HG03103 (cell line): Measurements from ENCODE around the gene PCDHGB4.
A peak's percentile ranks its signal among the peaks of the same experiment; 100 is the strongest.
"Not testable (repeated sequence)": the region's sequence is repeated elsewhere in the genome, so short reads cannot be mapped to it uniquely, and the experiment has no call there.

ENCODE experiments used
- ATAC-seq: cut with Tn5 transposase; IDR thresholded peaks from one replicate; pipeline ENCODE4 v1.9.1; 2021; ENCODE audit warnings: low read depth; ENCODE audit not compliant: unreplicated experiment

Gene PCDHGB4

DNA sequence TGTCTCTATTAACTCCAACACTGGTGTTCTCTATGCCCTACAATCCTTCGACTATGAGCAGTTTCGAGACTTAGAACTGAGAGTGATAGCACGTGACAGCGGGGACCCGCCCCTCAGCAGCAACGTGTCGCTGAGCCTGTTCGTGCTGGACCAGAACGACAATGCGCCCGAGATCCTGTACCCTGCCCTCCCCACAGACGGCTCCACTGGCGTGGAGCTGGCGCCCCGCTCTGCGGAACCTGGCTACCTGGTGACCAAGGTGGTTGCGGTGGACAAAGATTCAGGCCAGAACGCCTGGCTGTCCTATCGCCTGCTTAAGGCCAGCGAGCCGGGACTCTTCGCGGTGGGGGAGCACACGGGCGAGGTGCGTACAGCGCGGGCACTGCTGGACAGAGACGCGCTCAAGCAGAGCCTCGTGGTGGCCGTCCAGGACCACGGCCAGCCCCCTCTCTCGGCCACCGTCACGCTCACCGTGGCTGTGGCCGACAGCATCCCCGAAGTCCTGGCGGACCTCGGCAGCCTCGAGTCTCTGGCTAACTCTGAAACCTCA, 35.3 kb downstream of the PCDHGB4 start:
- no peak for ATAC-seq

DNA sequence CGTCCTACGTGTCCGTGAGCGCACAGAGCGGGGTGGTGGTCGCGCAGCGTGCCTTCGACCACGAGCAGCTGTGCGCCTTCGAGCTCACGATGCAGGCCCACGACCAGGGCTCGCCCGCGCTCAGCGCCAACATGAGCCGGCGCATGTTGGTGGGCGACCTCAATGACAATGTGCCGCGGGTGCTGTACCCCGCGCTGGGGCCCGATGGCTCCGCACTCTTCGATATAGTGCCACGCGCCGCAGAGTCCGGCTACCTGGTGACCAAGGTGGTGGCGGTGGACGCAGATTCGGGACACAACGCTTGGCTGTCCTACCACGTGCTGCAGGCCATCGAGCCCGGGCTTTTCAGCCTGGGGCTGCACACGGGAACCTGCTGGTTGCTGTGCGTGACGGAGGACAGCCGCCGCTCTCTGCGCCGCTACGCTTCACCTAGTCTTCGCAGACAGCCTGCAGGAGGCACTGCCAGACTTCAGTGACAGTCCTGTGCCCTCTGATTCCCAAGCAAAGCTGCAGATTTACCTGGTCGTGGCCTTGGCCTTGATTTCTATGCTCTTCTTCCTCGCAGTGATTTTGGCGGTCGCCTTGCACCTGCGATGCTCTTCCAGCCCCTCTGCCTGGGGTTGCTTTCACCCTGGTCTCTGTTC, 40.4 kb downstream of the PCDHGB4 start:
- ATAC-seq = no peak

DNA sequence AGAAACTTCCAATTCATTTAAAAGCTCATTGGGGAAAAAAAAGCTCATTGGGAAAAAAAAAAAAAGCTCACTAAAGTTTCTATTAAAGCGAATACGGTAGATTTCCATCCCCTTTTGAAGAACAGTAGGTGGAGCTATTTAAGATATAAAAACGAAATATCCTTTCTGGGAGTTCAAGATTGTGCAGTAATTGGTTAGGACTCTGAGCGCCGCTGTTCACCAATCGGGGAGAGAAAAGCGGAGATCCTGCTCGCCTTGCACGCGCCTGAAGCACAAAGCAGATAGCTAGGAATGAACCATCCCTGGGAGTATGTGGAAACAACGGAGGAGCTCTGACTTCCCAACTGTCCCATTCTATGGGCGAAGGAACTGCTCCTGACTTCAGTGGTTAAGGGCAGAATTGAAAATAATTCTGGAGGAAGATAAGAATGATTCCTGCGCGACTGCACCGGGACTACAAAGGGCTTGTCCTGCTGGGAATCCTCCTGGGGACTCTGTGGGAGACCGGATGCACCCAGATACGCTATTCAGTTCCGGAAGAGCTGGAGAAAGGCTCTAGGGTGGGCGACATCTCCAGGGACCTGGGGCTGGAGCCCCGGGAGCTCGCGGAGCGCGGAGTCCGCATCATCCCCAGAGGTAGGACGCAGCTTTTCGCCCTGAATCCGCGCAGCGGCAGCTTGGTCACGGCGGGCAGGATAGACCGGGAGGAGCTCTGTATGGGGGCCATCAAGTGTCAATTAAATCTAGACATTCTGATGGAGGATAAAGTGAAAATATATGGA, 43.0 kb downstream of the PCDHGB4 start, which contains the start of gene PCDHGA12:
PCDHGA12 (plus strand) TSS at position 176 of the 782 bp plus-strand sequence; CDS start at position 429, 253 bp downstream.
- peak; percentile 80 for ATAC-seq

DNA sequence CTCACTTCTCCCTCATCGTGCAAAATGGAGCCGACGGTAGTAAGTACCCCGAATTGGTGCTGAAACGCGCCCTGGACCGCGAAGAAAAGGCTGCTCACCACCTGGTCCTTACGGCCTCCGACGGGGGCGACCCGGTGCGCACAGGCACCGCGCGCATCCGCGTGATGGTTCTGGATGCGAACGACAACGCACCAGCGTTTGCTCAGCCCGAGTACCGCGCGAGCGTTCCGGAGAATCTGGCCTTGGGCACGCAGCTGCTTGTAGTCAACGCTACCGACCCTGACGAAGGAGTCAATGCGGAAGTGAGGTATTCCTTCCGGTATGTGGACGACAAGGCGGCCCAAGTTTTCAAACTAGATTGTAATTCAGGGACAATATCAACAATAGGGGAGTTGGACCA, 43.8 kb downstream of the PCDHGB4 start:
- peak; percentile 49 for ATAC-seq

DNA sequence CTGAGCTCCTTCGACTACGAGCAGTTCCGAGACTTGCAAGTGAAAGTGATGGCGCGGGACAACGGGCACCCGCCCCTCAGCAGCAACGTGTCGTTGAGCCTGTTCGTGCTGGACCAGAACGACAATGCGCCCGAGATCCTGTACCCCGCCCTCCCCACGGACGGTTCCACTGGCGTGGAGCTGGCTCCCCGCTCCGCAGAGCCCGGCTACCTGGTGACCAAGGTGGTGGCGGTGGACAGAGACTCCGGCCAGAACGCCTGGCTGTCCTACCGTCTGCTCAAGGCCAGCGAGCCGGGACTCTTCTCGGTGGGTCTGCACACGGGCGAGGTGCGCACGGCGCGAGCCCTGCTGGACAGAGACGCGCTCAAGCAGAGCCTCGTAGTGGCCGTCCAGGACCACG, 44.8 kb downstream of the PCDHGB4 start:
- ATAC-seq = not testable (repeated sequence)

DNA sequence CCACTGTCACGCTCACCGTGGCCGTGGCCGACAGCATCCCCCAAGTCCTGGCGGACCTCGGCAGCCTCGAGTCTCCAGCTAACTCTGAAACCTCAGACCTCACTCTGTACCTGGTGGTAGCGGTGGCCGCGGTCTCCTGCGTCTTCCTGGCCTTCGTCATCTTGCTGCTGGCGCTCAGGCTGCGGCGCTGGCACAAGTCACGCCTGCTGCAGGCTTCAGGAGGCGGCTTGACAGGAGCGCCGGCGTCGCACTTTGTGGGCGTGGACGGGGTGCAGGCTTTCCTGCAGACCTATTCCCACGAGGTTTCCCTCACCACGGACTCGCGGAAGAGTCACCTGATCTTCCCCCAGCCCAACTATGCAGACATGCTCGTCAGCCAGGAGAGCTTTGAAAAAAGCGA, 45.2 kb downstream of the PCDHGB4 start:
- not testable (repeated sequence) for ATAC-seq

DNA sequence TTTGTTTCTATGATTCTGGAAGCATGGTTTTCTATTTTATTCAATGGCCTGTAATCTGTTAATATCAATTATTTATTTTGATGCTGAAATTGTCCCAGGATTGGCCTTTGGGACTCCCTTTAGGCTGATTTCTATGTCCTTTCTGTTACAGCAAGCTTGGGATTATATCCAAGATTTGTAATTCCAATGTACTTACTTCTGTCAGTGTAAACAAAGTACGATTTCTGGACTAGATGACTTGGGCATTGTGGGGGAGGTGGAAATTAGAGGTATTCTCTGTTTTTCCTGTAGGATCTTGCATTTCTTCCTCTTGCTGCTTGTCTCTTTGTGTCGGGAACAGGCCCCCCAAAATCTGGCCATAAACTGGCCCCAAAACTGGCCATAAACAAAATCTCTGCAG, 46.5 kb downstream of the PCDHGB4 start:
- ATAC-seq = no peak

DNA sequence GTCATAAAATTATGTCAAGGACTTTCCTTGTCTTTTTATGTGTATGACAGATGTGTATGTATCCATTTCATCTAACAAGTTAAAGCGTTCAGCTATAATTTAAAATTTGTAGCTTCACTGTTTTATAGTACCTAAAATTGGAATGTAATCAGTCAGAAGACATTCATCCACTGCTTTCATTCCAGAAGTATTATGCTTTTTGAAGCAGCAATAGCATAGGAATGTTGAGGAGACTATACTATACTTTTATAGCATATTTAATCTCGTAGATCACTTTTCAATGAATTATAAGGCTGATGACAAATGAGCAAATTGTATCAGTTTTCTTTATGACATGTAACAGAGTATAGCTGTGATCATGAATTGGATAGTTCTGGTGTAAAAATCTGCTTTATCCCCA, 49.7 kb downstream of the PCDHGB4 start:
- no peak for ATAC-seq

DNA sequence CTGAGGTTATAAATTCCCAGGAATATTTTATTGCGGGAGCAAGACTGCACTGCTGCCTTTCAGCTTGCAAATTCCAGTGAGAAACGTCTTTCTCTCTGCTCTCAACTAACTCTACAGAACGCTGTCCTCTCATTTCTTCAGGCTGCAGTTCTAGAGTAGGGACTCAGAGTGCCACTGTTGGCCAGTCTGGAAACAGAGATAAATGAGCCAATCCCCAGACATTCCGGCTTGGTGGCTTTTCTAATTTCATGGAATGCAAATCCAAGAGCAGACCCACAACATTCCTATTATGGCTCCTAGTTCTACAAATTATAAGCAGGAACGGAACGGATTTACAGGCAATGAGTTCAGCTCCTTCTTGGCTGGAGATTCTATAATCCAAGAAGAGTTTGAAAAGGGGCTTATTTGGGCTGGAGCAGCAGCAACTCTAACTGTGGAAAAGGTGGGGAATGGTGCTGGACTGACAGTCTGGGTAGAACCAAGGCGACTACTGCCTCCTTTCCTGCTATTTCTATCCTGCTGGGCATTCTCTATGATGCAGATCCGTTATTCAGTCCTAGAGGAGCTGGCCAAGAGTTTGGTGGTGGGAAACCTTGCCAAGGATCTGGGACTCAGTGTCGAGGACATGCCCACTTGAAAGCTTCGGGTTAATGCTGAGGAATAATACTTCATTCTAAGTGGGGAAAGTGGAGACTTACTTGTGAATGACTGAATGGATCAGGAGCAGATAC, 52.1 kb downstream of the PCDHGB4 start:
- no peak for ATAC-seq
